Esophagus muscularis mucosa (tissue), 4 donors: ENCODE measurements around the gene IQCH. TPM values are rescaled to one million over a fixed set of nuclear protein-coding genes. Genes with fewer than 3 reads are reported as not detected.

Experiments
- DNase-seq: peaks from one replicate; pipeline ENCODE4 v3.0.0-alpha.2; 2017; ENCODE audit errors: extremely low spot score
- H3K27ac ChIP-seq, 4 donors: fragments of 200-600 bp; sonication (generic); replicated peaks in 1 of 4; 1 replicate in 3 of 4; 2 replicates in 1 of 4; pipeline ENCODE4 v1.5.1; 2016 to 2019; ENCODE audit warnings: mild to moderate bottlenecking in 1 of 4
- H3K27me3 ChIP-seq, 4 donors: fragments of 200-600 bp; sonication (generic); one replicate each; pipeline versions ENCODE4 v1.5.1 to v1.6.0; 2016 to 2019
- H3K36me3 ChIP-seq, 4 donors: fragments of 200-600 bp; sonication (generic); one replicate each; pipeline ENCODE4 v1.5.1; 2016 to 2019
- H3K4me1 ChIP-seq, 4 donors: fragments of 200-600 bp; sonication (generic); one replicate each; pipeline ENCODE4 v1.5.1; 2016 to 2019
- H3K4me3 ChIP-seq, 4 donors: fragments of 200-600 bp; sonication (generic); 1 replicate in 2 of 4; 2 replicates in 2 of 4; pipeline ENCODE4 v1.5.1; 2016 to 2019; ENCODE audit warnings: mild to moderate bottlenecking in 4 of 4, moderate library complexity in 1 of 4
- H3K9me3 ChIP-seq, 4 donors: fragments of 200-600 bp; sonication (generic); 1 replicate in 3 of 4; 2 replicates in 1 of 4; pipeline ENCODE4 v1.5.1; 2016 to 2019
- CTCF ChIP-seq, 3 experiments: fragments of 200-600 bp in 2 of 3; fragments of 450-650 bp in 1 of 3; sonication (generic) in 2 of 3; IDR thresholded peaks; one replicate each; pipeline ENCODE4 v1.5.1; 2017 to 2019; ENCODE audit warnings: antibody characterized with exemption in 3 of 3, mild to moderate bottlenecking in 2 of 3, moderate library complexity in 1 of 3
- EP300 ChIP-seq: sonication (generic); formaldehyde crosslinking; IDR thresholded peaks from one replicate; pipeline ENCODE4 v1.6.1; 2017; ENCODE audit warnings: antibody characterized with exemption
- POLR2A ChIP-seq: fragments of 450-650 bp; IDR thresholded peaks from one replicate; pipeline ENCODE4 v1.6.1; 2017; ENCODE audit warnings: antibody characterized with exemption, moderate library complexity, mild to moderate bottlenecking, low read depth
- POLR2AphosphoS5 ChIP-seq, 2 donors: sonication (generic); formaldehyde crosslinking; IDR thresholded peaks; one replicate each; pipeline ENCODE4 v1.6.1; 2017; ENCODE audit warnings: antibody characterized with exemption in 2 of 2
- WGBS: methylation state at CpG from one replicate; pipeline ENCODE4 v1.1.5; 2018; 5-methylcytosine and 5-hydroxymethylcytosine counted together
- intact Hi-C: fragments of 100-400 bp; cut with DNase I; formaldehyde crosslinking; loops from one replicate; pipeline ENCODE4 v1.15.1; 2023
- total RNA-seq, 4 donors: library from RNA; depleted of rRNA; stranded (reverse); fragments of >200 nt; gene quantifications; one replicate each; pipeline versions ENCODE4 v1.1.0 to v1.2.1, GENCODE V29; 2016

The IQCH gene
- total RNA-seq, 4 donors from 2014 or later, result 0.58 to 2.4 (median 1.2) TPM

- 74% methylated on average over 8 of the region's 8 CpGs for WGBS
- TF ChIP-seq EP300 (no peak), CTCF (IDR thresholded peaks at IDR 0.05) (no peak), POLR2A (no peak)
- intact Hi-C loops, result no loop called here
- no peaks in the 10 kb centered on the region for H3K27me3 ChIP-seq
- H3K4me1 ChIP-seq, result no peaks in the 10 kb centered on the region
- no peak overlapping the region for H3K27ac ChIP-seq
- no peak for DNase-seq
- no peaks in the 10 kb centered on the region for H3K9me3 ChIP-seq
- H3K36me3 ChIP-seq, result no peaks in the 10 kb centered on the region
- H3K4me3 ChIP-seq, result no peak overlapping the region
These were observed 118.0 kb downstream of the IQCH start for GRCh38 chr15:67372543-67372942.

GRCh38 chr15:67372986-67373675 lies 118.5 kb downstream of the IQCH start:
- intact Hi-C loops, result no loop called here
- Histone ChIP-seq H3K4me1 (no peaks in the 10 kb centered on the region), H3K9me3 (no peaks in the 10 kb centered on the region), H3K4me3 (no peak overlapping the region), H3K27ac (no peak overlapping the region), H3K36me3 (no peaks in the 10 kb centered on the region), H3K27me3 (no peaks in the 10 kb centered on the region)
- no peak for DNase-seq
- WGBS, result 90% methylated on average over 6 of the region's 6 CpGs
- TF ChIP-seq POLR2A (no peak), POLR2AphosphoS5 (IDR thresholded peaks at IDR 0.05) (no peak), EP300 (no peak), CTCF (IDR thresholded peaks at IDR 0.05) (no peak)

GRCh38 chr15:67373971-67374370 lies 119.4 kb downstream of the IQCH start:
- TF ChIP-seq POLR2A, result no peak
- TF ChIP-seq EP300, result no peak
- TF ChIP-seq CTCF (IDR thresholded peaks at IDR 0.05), result no peak
- no peak for TF ChIP-seq POLR2AphosphoS5 (IDR thresholded peaks at IDR 0.05)
- Histone ChIP-seq H3K36me3 (no peaks in the 10 kb centered on the region), H3K4me1 (no peaks in the 10 kb centered on the region), H3K27me3 (no peaks in the 10 kb centered on the region), H3K9me3 (no peaks in the 10 kb centered on the region), H3K27ac (no peak overlapping the region), H3K4me3 (no peak overlapping the region)
- DNase-seq, result no peak
- intact Hi-C loops, result no loop called here

GRCh38 chr15:67379530-67379929 lies 124.9 kb downstream of the IQCH start:
- no peaks in the 10 kb centered on the region for H3K27me3 ChIP-seq
- no peak overlapping the region for H3K27ac ChIP-seq
- H3K36me3 ChIP-seq, result no peaks in the 10 kb centered on the region
- intact Hi-C loops, result no loop called here
- no peaks in the 10 kb centered on the region for H3K9me3 ChIP-seq
- no peak for TF ChIP-seq POLR2A
- TF ChIP-seq EP300, result no peak
- TF ChIP-seq CTCF (IDR thresholded peaks at IDR 0.05), result no peak
- TF ChIP-seq POLR2AphosphoS5 (IDR thresholded peaks at IDR 0.05), result no peak
- H3K4me1 ChIP-seq, result no peaks in the 10 kb centered on the region
- no peak for DNase-seq
- no peak overlapping the region for H3K4me3 ChIP-seq
- WGBS, result 91% methylated on average over 3 of the region's 3 CpGs

GRCh38 chr15:67380921-67381320 lies 126.3 kb downstream of the IQCH start:
- H3K27me3 ChIP-seq, result no peaks in the 10 kb centered on the region
- 80% methylated on average over 1 of the region's 1 CpG for WGBS
- no peak for TF ChIP-seq EP300
- TF ChIP-seq POLR2A, result no peak
- no peak for TF ChIP-seq POLR2AphosphoS5 (IDR thresholded peaks at IDR 0.05)
- no peak for TF ChIP-seq CTCF (IDR thresholded peaks at IDR 0.05)

More at GRCh38 chr15:67380921-67381320, 126.3 kb downstream of the IQCH start:
- no peaks in the 10 kb centered on the region for H3K36me3 ChIP-seq
- no peak overlapping the region for H3K4me3 ChIP-seq
- DNase-seq, result no peak
- no peaks in the 10 kb centered on the region for H3K9me3 ChIP-seq
- no peaks in the 10 kb centered on the region for H3K4me1 ChIP-seq
- no peak overlapping the region for H3K27ac ChIP-seq
- intact Hi-C loops, result no loop called here
